Fibroblast of lung (primary cell): Measurements from ENCODE around the gene LCA5L.

Source experiments
- CTCF ChIP-seq, 2 donors: IDR thresholded peaks in 1 of 2; conservative IDR thresholded peaks in 1 of 2; 1 replicate in 1 of 2; 2 replicates in 1 of 2; pipeline ENCODE4 v1.5.1; 2011 to 2012; ENCODE audit warnings: low read length in 2 of 2, control low read depth in 1 of 2, inconsistent platforms in 1 of 2, low read depth in 1 of 2, mild to moderate bottlenecking in 1 of 2
- EZH2 ChIP-seq: IDR thresholded peaks from 2 replicates; pipeline ENCODE4 v1.5.1; 2012; ENCODE audit warnings: low read length, control low read depth, mild to moderate bottlenecking; ENCODE audit errors: missing control alignments

GRCh38 chr21:39479814-39480182 lies 34.2 kb upstream of the LCA5L start:
- TF ChIP-seq CTCF (conservative IDR thresholded peaks at IDR 0.05 in 1 of 2, IDR thresholded peaks at IDR 0.05 in 1 of 2; ENCODE audit: low read depth in 1 of 2, low read length in 2 of 2) (no peak), EZH2 (no peak)
